Astrocyte (in vitro differentiated cells and primary cell): ENCODE data around the gene BNIP5. TPM values are rescaled to one million over a fixed set of nuclear protein-coding genes. Genes with fewer than 3 reads are reported as not detected.

Source experiments
- DNase-seq: peaks from one replicate; pipeline ENCODE4 v3.0.0-alpha.2; 2010; ENCODE audit warnings: low read depth
- FAIRE-seq: peaks from 2 replicates; lab custom pipeline; 2011; peaks lifted over from hg19 to GRCh38; lab: Jason Lieb, UNC
- H2AFZ ChIP-seq: 2 replicates; pipeline ENCODE4 v1.6.0; 2012; ENCODE audit warnings: low read depth, low read length, inconsistent platforms
- H3K27ac ChIP-seq: 2 replicates; pipeline ENCODE4 v1.5.1; 2011; ENCODE audit warnings: low read depth, low read length, inconsistent platforms
- H3K27me3 ChIP-seq: 2 replicates; pipeline ENCODE4 v1.6.0; 2011; ENCODE audit warnings: low read length, inconsistent platforms; ENCODE audit not compliant: insufficient read depth
- H3K36me3 ChIP-seq: 2 replicates; pipeline ENCODE4 v1.5.1; 2011; ENCODE audit warnings: low read length, inconsistent platforms; ENCODE audit not compliant: insufficient read depth
- H3K4me1 ChIP-seq: 2 replicates; pipeline ENCODE4 v1.5.1; 2011; ENCODE audit warnings: low read length, inconsistent platforms; ENCODE audit not compliant: insufficient read depth
- H3K4me2 ChIP-seq: 2 replicates; pipeline ENCODE4 v1.6.0; 2012; ENCODE audit warnings: low read length, inconsistent platforms
- H3K4me3 ChIP-seq: 2 replicates; pipeline ENCODE4 v1.5.1; 2011; ENCODE audit warnings: low read depth, mild to moderate bottlenecking, low read length, inconsistent platforms; ENCODE audit not compliant: insufficient read depth
- H3K79me2 ChIP-seq: 2 replicates; pipeline ENCODE4 v1.6.0; 2012; ENCODE audit warnings: mild to moderate bottlenecking, low read length, inconsistent platforms; ENCODE audit not compliant: insufficient read depth
- H3K9ac ChIP-seq: 2 replicates; pipeline ENCODE4 v1.6.0; 2012; ENCODE audit warnings: mild to moderate bottlenecking, low read length, inconsistent platforms
- H3K9me3 ChIP-seq: 2 replicates; pipeline ENCODE4 v1.5.1; 2012; ENCODE audit warnings: low read depth, mild to moderate bottlenecking, low read length, inconsistent platforms; ENCODE audit not compliant: insufficient read depth
- H4K20me1 ChIP-seq: 2 replicates; pipeline ENCODE4 v1.6.0; 2012; ENCODE audit warnings: low read length, inconsistent platforms; ENCODE audit not compliant: insufficient read depth
- H3K27ac Mint-ChIP-seq: one replicate; pipeline ENCODE4 v1.8.0; 2021; ENCODE audit warnings: mild to moderate bottlenecking, mixed read lengths; ENCODE audit not compliant: unreplicated experiment
- H3K27me3 Mint-ChIP-seq: one replicate; pipeline ENCODE4 v1.8.0; 2021; ENCODE audit warnings: low read depth, mixed read lengths; ENCODE audit not compliant: unreplicated experiment
- H3K36me3 Mint-ChIP-seq: one replicate; pipeline ENCODE4 v1.8.0; 2021; ENCODE audit warnings: low read depth, mixed read lengths; ENCODE audit not compliant: unreplicated experiment
- H3K4me1 Mint-ChIP-seq: one replicate; pipeline ENCODE4 v1.8.0; 2021; ENCODE audit warnings: low read depth, mixed read lengths; ENCODE audit not compliant: unreplicated experiment
- H3K4me3 Mint-ChIP-seq: one replicate; pipeline ENCODE4 v1.8.0; 2021; ENCODE audit warnings: mild to moderate bottlenecking, moderate library complexity, mixed read lengths; ENCODE audit not compliant: unreplicated experiment
- H3K9me3 Mint-ChIP-seq: one replicate; pipeline ENCODE4 v1.8.0; 2021; ENCODE audit warnings: mild to moderate bottlenecking, mixed read lengths; ENCODE audit not compliant: unreplicated experiment
- CTCF ChIP-seq: IDR thresholded peaks from 2 replicates; pipeline ENCODE4 v1.5.1; 2011; ENCODE audit warnings: low read depth, mild to moderate bottlenecking, inconsistent platforms, low read length, moderate library complexity; ENCODE audit not compliant: insufficient read depth
- EZH2 ChIP-seq: IDR thresholded peaks from 2 replicates; pipeline ENCODE4 v1.6.1; 2012; ENCODE audit warnings: mild to moderate bottlenecking, low read length, inconsistent platforms; ENCODE audit not compliant: insufficient read depth
- total RNA-seq: library from RNA; stranded (reverse); gene quantifications from 2 replicates; pipeline ENCODE4 v1.2.1, GENCODE V29; 2021

The BNIP5 gene
- total RNA-seq, 1 donor from 2014 or later: not detected

DNA sequence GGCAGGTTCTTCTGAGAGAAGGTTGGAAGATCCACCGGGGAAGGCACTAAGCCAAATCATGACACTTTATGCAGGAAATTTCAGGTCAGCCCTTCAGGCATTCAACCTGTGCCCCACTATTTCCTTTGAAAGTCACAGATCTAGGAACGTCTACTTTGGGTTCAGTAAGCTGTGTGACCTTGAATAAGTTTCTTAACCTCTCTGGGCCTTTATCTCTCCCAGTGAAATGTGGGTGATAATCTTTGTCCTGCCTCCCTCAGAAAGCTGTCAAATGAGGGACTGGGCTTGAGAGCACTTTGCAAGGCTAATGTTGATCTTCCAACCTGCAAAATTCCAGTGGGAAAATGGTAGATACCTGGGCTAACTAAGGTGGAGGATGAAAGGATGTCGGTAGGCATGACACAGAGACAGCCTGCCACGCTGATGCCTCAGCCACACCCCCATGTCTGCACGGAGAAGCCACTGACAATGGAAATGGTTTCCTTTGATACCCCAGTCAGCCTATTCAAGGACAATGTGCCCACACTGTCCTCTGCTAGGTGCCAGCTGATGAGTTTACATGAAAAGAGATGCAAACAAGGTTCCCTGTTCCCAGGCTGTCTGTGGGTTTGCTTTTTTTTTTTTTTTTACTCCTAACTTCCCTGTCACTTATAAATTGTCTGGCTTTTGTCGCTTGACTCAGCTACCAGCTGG is 9.3 kb downstream of the BNIP5 start:
- H3K36me3 Mint-ChIP-seq: no peaks in the 10 kb centered on the region
- peaks cover 2% of the 10 kb centered on the region for H3K4me1 Mint-ChIP-seq
- Histone ChIP-seq H4K20me1 (no peaks in the 10 kb centered on the region), H3K27ac (no peak overlapping the region), H3K36me3 (no peaks in the 10 kb centered on the region), H3K79me2 (no peaks in the 10 kb centered on the region), H2AFZ (no peak overlapping the region), H3K9ac (no peak overlapping the region), H3K4me1 (no peaks in the 10 kb centered on the region), H3K9me3 (no peaks in the 10 kb centered on the region), H3K27me3 (peaks cover 43% of the 10 kb centered on the region), H3K4me3 (no peak overlapping the region), H3K4me2 (no peak overlapping the region)
- H3K4me3 Mint-ChIP-seq: no peak overlapping the region
- peaks cover 23% of the 10 kb centered on the region for H3K27me3 Mint-ChIP-seq
- no peak overlapping the region for H3K27ac Mint-ChIP-seq
- TF ChIP-seq CTCF: no peak
- TF ChIP-seq EZH2: no peak
- FAIRE-seq: no peak
- H3K9me3 Mint-ChIP-seq: peaks cover 5% of the 10 kb centered on the region
- no peak for DNase-seq

DNA sequence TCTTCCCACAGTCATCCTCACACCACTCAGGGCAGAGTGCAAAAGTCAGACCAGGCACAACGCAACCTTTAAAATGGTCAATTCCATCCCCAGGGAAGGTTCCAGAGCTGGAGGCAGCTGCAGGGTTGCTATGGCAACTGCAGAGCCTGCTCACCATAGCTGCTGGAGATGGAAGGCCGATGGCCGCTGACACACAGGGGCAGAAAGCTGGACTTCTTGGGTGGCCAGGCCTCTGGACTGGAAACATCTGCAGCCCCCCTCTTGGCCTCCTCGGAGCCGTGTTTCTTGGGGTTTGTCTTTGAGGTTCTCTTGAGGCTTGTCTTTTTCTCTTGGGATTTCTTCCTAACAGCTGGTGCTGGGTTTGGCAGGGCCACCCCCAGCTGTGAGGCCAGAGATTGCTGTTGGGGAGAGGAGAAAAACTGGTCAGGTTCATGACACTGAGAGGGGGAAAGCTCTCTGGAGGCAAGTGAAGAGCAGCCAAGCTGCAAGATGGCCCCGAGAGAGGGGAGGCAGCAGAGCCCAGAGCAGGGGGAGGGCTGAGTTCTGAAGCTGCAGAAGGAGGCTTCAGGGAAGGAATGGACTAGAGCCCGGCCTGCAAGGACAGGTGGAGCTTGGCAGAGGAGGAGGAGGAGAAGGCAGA is 10.2 kb downstream of the BNIP5 start:
- no peak for TF ChIP-seq CTCF
- no peak for TF ChIP-seq EZH2
- Mint-ChIP-seq H3K27ac (no peak overlapping the region), H3K9me3 (no peaks in the 10 kb centered on the region), H3K27me3 (peaks cover 17% of the 10 kb centered on the region), H3K36me3 (no peaks in the 10 kb centered on the region), H3K4me1 (peaks cover 2% of the 10 kb centered on the region), H3K4me3 (no peak overlapping the region)
- H3K9me3 ChIP-seq: no peaks in the 10 kb centered on the region
- no peak overlapping the region for H2AFZ ChIP-seq
- H3K4me2 ChIP-seq: no peak overlapping the region
- H3K27ac ChIP-seq: no peak overlapping the region
- H3K27me3 ChIP-seq: peaks cover 38% of the 10 kb centered on the region
- DNase-seq (no peak), FAIRE-seq (no peak)
- H3K4me1 ChIP-seq: no peaks in the 10 kb centered on the region
- no peaks in the 10 kb centered on the region for H3K79me2 ChIP-seq
- H4K20me1 ChIP-seq: no peaks in the 10 kb centered on the region
- H3K4me3 ChIP-seq: no peak overlapping the region
- H3K9ac ChIP-seq: no peak overlapping the region
- H3K36me3 ChIP-seq: no peaks in the 10 kb centered on the region

- H3K4me1 ChIP-seq: no peaks in the 10 kb centered on the region
- TF ChIP-seq EZH2 (no peak), CTCF (no peak)
- H3K27me3 ChIP-seq: peaks cover 36% of the 10 kb centered on the region
Observed at GRCh38 chr6:36324715-36325114, 12.0 kb downstream of the BNIP5 start.

More at GRCh38 chr6:36324715-36325114, 12.0 kb downstream of the BNIP5 start:
- Mint-ChIP-seq H3K36me3 (no peaks in the 10 kb centered on the region), H3K27ac (no peak overlapping the region), H3K4me3 (no peak overlapping the region), H3K4me1 (peaks cover 6% of the 10 kb centered on the region), H3K27me3 (peaks cover 25% of the 10 kb centered on the region), H3K9me3 (no peaks in the 10 kb centered on the region)
- Histone ChIP-seq H3K9me3 (no peaks in the 10 kb centered on the region), H3K27ac (no peak overlapping the region), H4K20me1 (no peaks in the 10 kb centered on the region), H3K4me3 (no peak overlapping the region), H2AFZ (no peak overlapping the region), H3K79me2 (no peaks in the 10 kb centered on the region), H3K4me2 (no peak overlapping the region), H3K36me3 (no peaks in the 10 kb centered on the region), H3K9ac (no peak overlapping the region)
- FAIRE-seq: no peak
- DNase-seq: no peak
